ENCODE results near the gene AMN1. TPM values are rescaled to one million over a fixed set of nuclear protein-coding genes. Genes with fewer than 3 reads are reported as not detected.

Gene AMN1
- total RNA-seq, 1 experiment from 2014 or later: 9.6 TPM

- no peaks in the 10 kb centered on the region; the same call in none of the 2 replicates for H3K27me3 Mint-ChIP-seq (ENCODE audit: low read depth)
- no peaks in the 10 kb centered on the region for H3K79me2 ChIP-seq (ENCODE audit: insufficient read depth, low read length)
- peaks cover 19 to 29% of the 10 kb centered on the region in 2 experiments for H3K9me3 Mint-ChIP-seq
- no peak overlapping the region for H3K14ac ChIP-seq (ENCODE audit: insufficient read depth, low read length)
- H3K56ac ChIP-seq (ENCODE audit: insufficient read length, low read depth, low read length): no peak overlapping the region
- no peak for DNase-seq
- H2BK5ac ChIP-seq (ENCODE audit: insufficient read length, low read length): no peak overlapping the region
- WGBS (ENCODE audit: extremely low coverage, insufficient read length, low lambda C conversion rate): no CpG with 5 or more reads among the region's 1 CpG
- H3K18ac ChIP-seq (ENCODE audit: insufficient read length, low read depth, low read length): no peak overlapping the region
- H3K4me1 Mint-ChIP-seq: no peaks in the 10 kb centered on the region
- H3T11ph ChIP-seq (ENCODE audit: low read length): no peak overlapping the region
- H3K4ac ChIP-seq (ENCODE audit: low read depth, low read length): no peak overlapping the region
- no peaks in the 10 kb centered on the region for H4K20me1 ChIP-seq (ENCODE audit: control insufficient read depth, insufficient read depth, insufficient read length)
- no peak overlapping the region for H4K91ac ChIP-seq (ENCODE audit: insufficient read length, low read depth, low read length)
- no peak overlapping the region for H2AFZ ChIP-seq (ENCODE audit: low read length)
- no peaks in the 10 kb centered on the region for H3K4me1 ChIP-seq (ENCODE audit: insufficient read depth, low read length)
- H2BK20ac ChIP-seq (ENCODE audit: low read depth, low read length, poor library complexity, severe bottlenecking): no peak overlapping the region
- H3K36me3 Mint-ChIP-seq (ENCODE audit: insufficient read depth in 1 of 3, low read depth in 3 of 3): peaks cover 2 to 27% (median 8%) of the 10 kb centered on the region in 3 experiments; a peak in 6 of 7 replicates
- no peaks in the 10 kb centered on the region for H3K27me3 ChIP-seq (ENCODE audit: insufficient read depth, low read length)
- H2AK5ac ChIP-seq (ENCODE audit: insufficient read length, low read length): no peak overlapping the region
- H3K9ac ChIP-seq (ENCODE audit: extremely low read depth, insufficient read length, low read length): no peak overlapping the region
- H3K9me3 ChIP-seq (ENCODE audit: control insufficient read depth, low read depth, low read length): no peaks in the 10 kb centered on the region
- TF ChIP-seq CTCF (conservative IDR thresholded peaks at IDR 0.05): no peak
- no peak overlapping the region for H3K23ac ChIP-seq (ENCODE audit: insufficient read length, low read depth, low read length)
- H4K8ac ChIP-seq (replicated peaks; ENCODE audit: insufficient read length, low read depth, low read length): no peak overlapping the region
- H4K5ac ChIP-seq (ENCODE audit: insufficient read length, low read depth, low read length): no peak overlapping the region
- no peak overlapping the region; a peak in 1 of 7 replicates for H3K27ac Mint-ChIP-seq
- no peak overlapping the region for H3K4me2 ChIP-seq (ENCODE audit: insufficient read depth, insufficient read length, low read length)
- no peaks in the 10 kb centered on the region for H3K79me1 ChIP-seq (ENCODE audit: insufficient read depth, low read depth, low read length, poor library complexity, severe bottlenecking)
- H2BK120ac ChIP-seq (ENCODE audit: low read depth, low read length, poor library complexity, severe bottlenecking): no peak overlapping the region
- H3K4me3 Mint-ChIP-seq: no peak overlapping the region
- no peaks in the 10 kb centered on the region for H3K23me2 ChIP-seq (ENCODE audit: insufficient read length, low read depth, low read length, poor library complexity, severe bottlenecking)
- H3K27ac ChIP-seq (ENCODE audit: insufficient read length, low read depth, low read length): no peak overlapping the region
- H2BK15ac ChIP-seq (ENCODE audit: low read depth, low read length): no peak overlapping the region
- H2BK12ac ChIP-seq (ENCODE audit: insufficient read length, low read depth, low read length): no peak overlapping the region
These were observed 37.1 kb upstream of the AMN1 start for GRCh38 chr12:31765931-31766330.

All from H9 (cell line).